Panc1 (cell line): ENCODE data around the gene TAPBP. TPM values are rescaled to one million over a fixed set of nuclear protein-coding genes. Genes with fewer than 3 reads are reported as not detected.
A peak's percentile ranks its signal among the peaks of the same experiment; 100 is the strongest.

Experiments used
- ATAC-seq: fragments of 200-7000 bp; cut with Tn5 transposase; 2 replicates; pipeline ENCODE4 v1.9.1; 2020; ENCODE audit warnings: mild to moderate bottlenecking, moderate library complexity
- BruUV-seq: library from RNA; stranded (reverse); fragments of 400-500 nt; replicated peaks from 2 replicates; lab custom pipeline; 2021; lab: Mats Ljungman, UMichigan
- CTCF ChIA-PET: fragments of 300-600 bp; sonication (Branson Sonifier 250); formaldehyde crosslinking; loops from one replicate; lab custom pipeline; 2022; ENCODE audit warnings: antibody characterized with exemption; lab: Charles Lee
- POLR2A ChIA-PET: fragments of 300-600 bp; sonication (Branson Sonifier 250); formaldehyde crosslinking; loops from one replicate; lab custom pipeline; 2022; ENCODE audit warnings: antibody characterized with exemption; lab: Charles Lee
- DNase-seq: peaks from one replicate; pipeline ENCODE4 v3.0.0-alpha.2; 2010; ENCODE audit warnings: low read depth, low spot score
- H3K27ac ChIP-seq: 2 replicates; pipeline ENCODE4 v1.5.1; 2011; ENCODE audit warnings: mild to moderate bottlenecking, low read length, inconsistent platforms
- H3K27me3 ChIP-seq: fragments of 200-500 bp; sonication (Bioruptor generic); 2 replicates; pipeline ENCODE4 v1.6.0; 2014; ENCODE audit warnings: low read length, inconsistent platforms; ENCODE audit not compliant: control insufficient read depth, insufficient read depth
- H3K36me3 ChIP-seq: fragments of 200-500 bp; sonication (Bioruptor generic); 2 replicates; pipeline ENCODE4 v1.5.1; 2014; ENCODE audit warnings: inconsistent platforms, mild to moderate bottlenecking, low read length, moderate library complexity; ENCODE audit not compliant: control insufficient read depth, insufficient read depth
- H3K4me1 ChIP-seq: 2 replicates; pipeline ENCODE4 v1.5.1; 2011; ENCODE audit warnings: inconsistent platforms, mild to moderate bottlenecking, low read length, moderate library complexity; ENCODE audit not compliant: control insufficient read depth, insufficient read depth
- H3K4me3 ChIP-seq, 2 experiments: 2 replicates each; pipeline ENCODE4 v1.5.1; 2011 to 2012; ENCODE audit warnings: low read depth in 2 of 2, low read length in 2 of 2, mild to moderate bottlenecking in 2 of 2, inconsistent platforms in 1 of 2, moderate library complexity in 1 of 2
- H3K9me3 ChIP-seq: fragments of 200-500 bp; sonication (Bioruptor generic); 2 replicates; pipeline ENCODE4 v1.5.1; 2014; ENCODE audit warnings: low read depth, mild to moderate bottlenecking, inconsistent platforms, low read length, moderate library complexity; ENCODE audit not compliant: control insufficient read depth, insufficient read depth
- CTCF ChIP-seq: fragments of 450-650 bp; IDR thresholded peaks from 2 replicates; pipeline ENCODE4 v1.5.1; 2017; ENCODE audit warnings: mild to moderate bottlenecking
- POLR2AphosphoS5 ChIP-seq: IDR thresholded peaks from 2 replicates; pipeline ENCODE4 v1.6.1; 2012; ENCODE audit warnings: mild to moderate bottlenecking, low read depth, low read length, moderate library complexity
- REST ChIP-seq, 2 experiments: IDR thresholded peaks; 2 replicates each; pipeline ENCODE4 v1.6.1; 2011 to 2012; ENCODE audit warnings: low read depth in 2 of 2, control low read depth in 1 of 2, low read length in 1 of 2, mild to moderate bottlenecking in 1 of 2, moderate library complexity in 1 of 2; ENCODE audit not compliant: insufficient read depth in 1 of 2
- SIN3A ChIP-seq: IDR thresholded peaks from 2 replicates; pipeline ENCODE4 v1.6.1; 2012; ENCODE audit warnings: low read depth, mild to moderate bottlenecking, low read length, moderate library complexity, borderline replicate concordance; ENCODE audit not compliant: insufficient read depth
- TCF7L2 ChIP-seq: IDR thresholded peaks from 2 replicates; pipeline ENCODE4 v1.6.1; 2011; ENCODE audit warnings: mild to moderate bottlenecking, low read depth, low read length, inconsistent platforms
- in situ Hi-C: cut with HindIII; loops from 2 replicates; pipeline ENCODE4 v1.10.0; 2016; ENCODE audit warnings: low sequenced_read_pairs, low pct_unique_long_range_greater_than_20kb
- intact Hi-C: fragments of 100-400 bp; cut with micrococcal nuclease; formaldehyde crosslinking; loops from one replicate; pipeline ENCODE4 v1.10.0; 2022; ENCODE audit not compliant: unreplicated experiment
- total RNA-seq: library from RNA; stranded (reverse); gene quantifications from one replicate; pipeline ENCODE4 v1.2.1, GENCODE V29; 2021; ENCODE audit not compliant: unreplicated experiment

The TAPBP gene
- total RNA-seq, 1 experiment from 2014 or later = 246 TPM

GRCh38 chr6:33289784-33290315, 24.0 kb downstream of the TAPBP start:
- BruUV-seq = TSS peak; percentile 98
- ChIA-PET POLR2A (interaction anchor here (0.6 to 1.9 kb wide), 5 partner anchors 8 to 218 kb away, joined by 3 to 11 read pairs (median 3); partner anchors contain the start of gene B3GALT4), CTCF (interaction anchor here (1.6 kb wide), 1 partner anchor 12 kb away, joined by 4 read pairs; the partner anchor contains the start of gene B3GALT4)
- H3K4me1 ChIP-seq = peaks cover 19% of the 10 kb centered on the region
- H3K27me3 ChIP-seq = no peaks in the 10 kb centered on the region
- peak overlapping the region; percentile 91 to 97 for H3K4me3 ChIP-seq
- H3K27ac ChIP-seq = peak overlapping the region; percentile 95
- H3K9me3 ChIP-seq = no peaks in the 10 kb centered on the region
- TF ChIP-seq CTCF (no peak), POLR2AphosphoS5 (0 out of 2 replicates have a peak, but pooled peaks have one; percentile 44), TCF7L2 (no peak)
- ATAC-seq (peak; percentile 43), DNase-seq (no peak)
- in situ Hi-C loops = no loop called here
- intact Hi-C loops = no loop called here
- peaks cover 11% of the 10 kb centered on the region for H3K36me3 ChIP-seq

- Histone ChIP-seq H3K4me3 (peak within 1 kb of the TSS; percentile 91 to 97), H3K9me3 (no peaks in the 10 kb centered on the region), H3K27ac (peak within 1 kb of the TSS; percentile 95), H3K27me3 (no peaks in the 10 kb centered on the region), H3K36me3 (peaks cover 13% of the 10 kb centered on the region), H3K4me1 (peaks cover 19% of the 10 kb centered on the region)
- no TSS peak for BruUV-seq
- ATAC-seq (peak; percentile 97), DNase-seq (peak; percentile 93)
- in situ Hi-C loops = no loop called here
- intact Hi-C loops = no loop called here
- POLR2A ChIA-PET = interaction anchor here (0.6 to 1.9 kb wide), 5 partner anchors 8 to 217 kb away, joined by 3 to 11 read pairs (median 3); partner anchors contain the start of gene B3GALT4
- CTCF ChIA-PET = interaction anchor here (0.6 to 1.6 kb wide), 2 partner anchors 12 to 44 kb away, joined by 4 to 5 read pairs; partner anchors contain the start of gene B3GALT4
- TF ChIP-seq SIN3A (peak; percentile 68; the same call in 1 of the 2 replicates), REST (IDR thresholded peaks at IDR 0.05; ENCODE audit: insufficient read depth in 1 of 2, low read depth in 2 of 2, low read length in 1 of 2) (no peak), TCF7L2 (no peak), POLR2AphosphoS5 (peak; percentile 85), CTCF (no peak)
Observed at GRCh38 chr6:33288921-33289783, 24.7 kb downstream of the TAPBP start, which contains the start of the genes PFDN6 and WDR46. TSS of gene PFDN6 (plus strand) at chr6:33289601. CDS start at chr6:33289857, 256 bp downstream. TSS of gene WDR46 (minus strand) at chr6:33289239. CDS start at chr6:33289170, 69 bp downstream.
